Pancreas (tissue), 10 donors: ENCODE measurements around the gene ISCA2. TPM values are rescaled to one million over a fixed set of nuclear protein-coding genes. Genes with fewer than 3 reads are reported as not detected.

Experiments
- ATAC-seq, 4 donors: fragments of 200-7000 bp; cut with Tn5 transposase; one replicate each; pipeline versions ENCODE4 v1.8.0 to v1.9.1; 2020; ENCODE audit warnings: mild to moderate bottlenecking in 4 of 4, moderate library complexity in 4 of 4
- DNase-seq, 6 donors: peaks; one replicate each; pipeline ENCODE4 v3.0.0-alpha.2; 2020
- FAIRE-seq: peaks from 2 replicates; lab custom pipeline; 2012; peaks lifted over from hg19 to GRCh38; lab: Jason Lieb, UNC
- H3K27ac ChIP-seq, 4 donors: fragments of 200-600 bp; sonication (generic); 1 replicate in 3 of 4; 2 replicates in 1 of 4; pipeline versions ENCODE4 v1.5.0 to v1.8.0; 2020
- H3K27me3 ChIP-seq, 4 donors: fragments of 200-600 bp; one replicate each; pipeline ENCODE4 v1.8.0; 2021
- H3K36me3 ChIP-seq, 3 donors: fragments of 200-600 bp; sonication (generic) in 1 of 3; one replicate each; pipeline versions ENCODE4 v1.5.0 to v1.8.0; 2020 to 2021
- H3K4me1 ChIP-seq, 3 donors: fragments of 200-600 bp; one replicate each; pipeline ENCODE4 v1.8.0; 2021
- H3K4me3 ChIP-seq, 4 donors: fragments of 200-600 bp; sonication (generic) in 2 of 4; one replicate each; pipeline versions ENCODE4 v1.5.0 to v1.8.0; 2020 to 2021
- H3K9me3 ChIP-seq, 4 donors: fragments of 200-600 bp; one replicate each; pipeline ENCODE4 v1.8.0; 2021
- WGBS, 2 donors: extraction: QIAGEN DNeasy Blood & Tissue Kit; methylation state at CpG; one replicate each; pipeline ENCODE4 v1.1.7; 2013; 5-methylcytosine and 5-hydroxymethylcytosine counted together
- intact Hi-C, 3 donors: fragments of 100-400 bp; cut with DNase I; formaldehyde crosslinking; loops; one replicate each; pipeline versions ENCODE4 v1.11.1 to v1.14.2; 2022
- polyA plus RNA-seq, 2 donors: library from polyadenylated mRNA; stranded (reverse); fragments of 200-250 nt; gene quantifications; one replicate each; pipeline ENCODE4 v1.2.3, GENCODE V29; 2013
- total RNA-seq, 6 donors: library from RNA; stranded (reverse); fragmentation: NEBNext Ultra II Directional in 4 of 6; extraction: Animal tissue kit (Norgen Biotek cat#: 25700) in 4 of 6; gene quantifications; one replicate each; pipeline versions ENCODE4 v1.2.1 to v1.2.4, GENCODE V29; 2021 to 2023
- TF ChIP-seq, protein P1 (sequence below), 4 donors: fragments of 200-600 bp; sonication (generic) in 3 of 4; IDR thresholded peaks; one replicate each; pipeline versions ENCODE4 v1.5.0 to v1.8.0; 2021; ENCODE audit warnings: antibody characterized with exemption in 4 of 4
- donor health status: healthy with polysubstance abuse.
- donor health status: DM: no; HTN: no; CAD: no; lungs with moderate emphysema.
- donor health status: DM: no; HTN: no; CAD: no.
- donor health status: control.
- donor health status: control.
- donor health status: Bipolar disorder and iron deficiency.
- donor health status: DM: yes; HTN: yes; CAD: no.
- donor health status: DM: no; HTN: no; CAD: no.
- donor health status: DM: no; HTN: no; CAD: no.
- donor health status: DM: yes; HTN: yes; CAD: no.

The ISCA2 gene
- total and polyA plus RNA-seq, 8 donors = 7.7 to 23.4 (median 10.0) TPM

DNA sequence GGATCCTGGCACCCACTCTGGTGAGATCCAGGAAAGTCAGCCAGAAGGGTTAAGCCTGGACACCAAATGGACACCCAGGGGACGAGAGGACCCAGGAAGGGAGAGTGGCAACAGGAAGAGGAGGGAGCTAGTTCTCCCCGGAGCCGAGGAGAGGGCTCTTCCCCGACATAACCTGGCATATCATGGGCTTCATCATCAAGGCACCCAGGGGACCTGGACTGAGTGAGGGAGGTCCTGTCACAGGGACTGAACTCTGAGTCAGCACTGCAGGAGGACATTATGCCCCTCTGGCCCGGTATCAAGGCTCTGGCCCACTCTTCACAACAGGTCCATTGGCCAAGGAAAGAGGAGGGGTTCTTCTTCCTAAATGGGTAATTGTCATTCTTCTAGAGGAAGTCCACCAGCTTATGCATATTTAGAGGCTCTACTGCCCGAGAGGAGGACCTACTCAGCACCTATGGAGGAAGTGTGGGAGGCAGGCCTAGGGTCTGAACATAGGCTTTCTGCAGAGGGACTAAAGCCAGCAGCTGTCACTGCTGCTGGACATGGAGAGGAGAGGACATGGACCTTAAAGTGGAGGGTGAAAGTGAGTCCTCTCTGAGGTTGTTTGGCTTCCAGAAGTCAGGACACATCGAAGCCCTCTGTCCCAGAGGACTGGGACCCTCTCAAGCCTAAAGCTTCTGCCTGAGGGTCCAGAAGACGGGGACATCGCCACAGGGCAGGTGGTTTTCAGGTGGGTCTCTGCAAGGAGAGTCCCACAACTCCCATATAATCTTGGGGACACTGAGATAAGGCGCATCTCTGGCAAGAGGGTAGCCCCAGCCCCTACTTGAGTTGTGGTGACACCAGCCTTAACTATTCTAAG, 18.6 kb downstream of the ISCA2 start:
- no peaks in the 10 kb centered on the region for H3K36me3 ChIP-seq
- TF ChIP-seq, protein P1, sequence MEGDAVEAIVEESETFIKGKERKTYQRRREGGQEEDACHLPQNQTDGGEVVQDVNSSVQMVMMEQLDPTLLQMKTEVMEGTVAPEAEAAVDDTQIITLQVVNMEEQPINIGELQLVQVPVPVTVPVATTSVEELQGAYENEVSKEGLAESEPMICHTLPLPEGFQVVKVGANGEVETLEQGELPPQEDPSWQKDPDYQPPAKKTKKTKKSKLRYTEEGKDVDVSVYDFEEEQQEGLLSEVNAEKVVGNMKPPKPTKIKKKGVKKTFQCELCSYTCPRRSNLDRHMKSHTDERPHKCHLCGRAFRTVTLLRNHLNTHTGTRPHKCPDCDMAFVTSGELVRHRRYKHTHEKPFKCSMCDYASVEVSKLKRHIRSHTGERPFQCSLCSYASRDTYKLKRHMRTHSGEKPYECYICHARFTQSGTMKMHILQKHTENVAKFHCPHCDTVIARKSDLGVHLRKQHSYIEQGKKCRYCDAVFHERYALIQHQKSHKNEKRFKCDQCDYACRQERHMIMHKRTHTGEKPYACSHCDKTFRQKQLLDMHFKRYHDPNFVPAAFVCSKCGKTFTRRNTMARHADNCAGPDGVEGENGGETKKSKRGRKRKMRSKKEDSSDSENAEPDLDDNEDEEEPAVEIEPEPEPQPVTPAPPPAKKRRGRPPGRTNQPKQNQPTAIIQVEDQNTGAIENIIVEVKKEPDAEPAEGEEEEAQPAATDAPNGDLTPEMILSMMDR (IDR thresholded peaks at IDR 0.05) = no peak
- no peak overlapping the region for H3K4me3 ChIP-seq
- ATAC-seq (no peak), FAIRE-seq (no peak), DNase-seq (peak in 1 of 6 donors; percentile 17)
- no peak overlapping the region for H3K27ac ChIP-seq
- 80 to 81% methylated on average over 10 of the region's 10 CpGs for WGBS, 2 donors
- H3K4me1 ChIP-seq = no peaks in the 10 kb centered on the region
- no peaks in the 10 kb centered on the region for H3K9me3 ChIP-seq
- H3K27me3 ChIP-seq = no peaks in the 10 kb centered on the region
- intact Hi-C loops = no loop called here

DNA sequence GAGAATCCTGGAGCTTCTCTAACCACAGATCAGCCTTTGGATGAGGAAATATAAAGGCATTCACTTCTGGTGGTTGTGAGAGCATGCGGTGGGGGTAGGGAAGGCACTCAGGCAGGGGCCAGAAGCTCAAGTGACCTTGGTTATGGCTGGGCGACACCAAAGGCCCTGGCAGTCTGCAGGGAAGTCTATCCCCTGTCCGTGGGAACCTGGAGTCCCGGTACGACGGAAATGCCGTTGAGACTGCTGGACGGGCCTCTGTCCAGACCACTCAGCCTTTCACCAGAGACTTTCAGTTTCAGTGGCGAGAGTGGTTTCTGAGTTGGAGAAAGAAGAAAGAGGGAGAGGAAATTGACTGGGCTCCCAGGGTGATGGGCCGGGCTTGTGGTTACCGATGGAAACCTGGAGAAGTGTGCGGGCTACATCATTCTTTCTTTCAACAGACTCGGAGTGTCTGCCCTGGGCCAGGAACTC, 20.9 kb downstream of the ISCA2 start:
- DNase-seq (peak in 1 of 6 donors; percentile 52), FAIRE-seq (no peak), ATAC-seq (peak in 3 of 4 donors; percentile 22 to 65 (median 61))
- WGBS, 2 donors = 63 to 74% methylated on average over 13 of the region's 13 CpGs
- intact Hi-C loops = no loop called here
- Histone ChIP-seq H3K9me3 (no peaks in the 10 kb centered on the region), H3K4me1 (no peaks in the 10 kb centered on the region), H3K27ac (peak overlapping the region in 1 of 4 donors; percentile 5), H3K4me3 (no peak overlapping the region), H3K27me3 (no peaks in the 10 kb centered on the region), H3K36me3 (no peaks in the 10 kb centered on the region)
- TF ChIP-seq, protein P1 (IDR thresholded peaks at IDR 0.05) = no peak

DNA sequence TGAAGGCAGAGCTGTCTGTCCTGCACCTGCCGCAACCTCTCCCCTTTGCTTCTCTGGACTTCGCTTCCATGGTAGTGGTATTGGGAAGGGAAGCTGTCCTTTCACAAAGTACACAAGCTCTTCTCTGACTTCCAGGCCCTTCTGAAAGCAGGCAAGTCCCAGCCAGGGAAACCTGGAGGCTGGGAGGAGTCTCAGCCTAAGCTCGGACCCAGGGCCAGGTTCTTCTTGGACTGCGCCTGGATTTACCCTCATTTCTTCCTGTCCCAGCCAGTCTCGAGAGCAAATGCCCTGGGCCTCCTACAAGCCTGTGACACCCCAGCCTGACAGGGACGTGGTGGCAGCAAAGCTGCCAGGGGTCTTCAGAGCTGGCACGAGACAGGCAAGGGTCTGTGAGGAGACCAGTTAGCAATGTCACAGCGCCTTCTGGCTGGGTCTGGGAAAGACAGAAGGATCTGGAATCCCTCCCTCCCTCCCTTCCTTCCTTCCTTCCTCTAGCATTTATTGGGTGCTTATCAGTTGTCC, 22.4 kb downstream of the ISCA2 start:
- no peaks in the 10 kb centered on the region for H3K9me3 ChIP-seq
- TF ChIP-seq, protein P1 (IDR thresholded peaks at IDR 0.05) = no peak
- no peaks in the 10 kb centered on the region for H3K4me1 ChIP-seq
- peak in 1 of 6 donors; percentile 28 for DNase-seq
- no peak for ATAC-seq
- no peak overlapping the region for H3K27ac ChIP-seq
- intact Hi-C loops = no loop called here
- FAIRE-seq = no peak
- no peak overlapping the region for H3K4me3 ChIP-seq
- WGBS, 2 donors = 88 to 93% methylated on average over 8 of the region's 8 CpGs
- H3K27me3 ChIP-seq = no peaks in the 10 kb centered on the region
- H3K36me3 ChIP-seq = no peaks in the 10 kb centered on the region

DNA sequence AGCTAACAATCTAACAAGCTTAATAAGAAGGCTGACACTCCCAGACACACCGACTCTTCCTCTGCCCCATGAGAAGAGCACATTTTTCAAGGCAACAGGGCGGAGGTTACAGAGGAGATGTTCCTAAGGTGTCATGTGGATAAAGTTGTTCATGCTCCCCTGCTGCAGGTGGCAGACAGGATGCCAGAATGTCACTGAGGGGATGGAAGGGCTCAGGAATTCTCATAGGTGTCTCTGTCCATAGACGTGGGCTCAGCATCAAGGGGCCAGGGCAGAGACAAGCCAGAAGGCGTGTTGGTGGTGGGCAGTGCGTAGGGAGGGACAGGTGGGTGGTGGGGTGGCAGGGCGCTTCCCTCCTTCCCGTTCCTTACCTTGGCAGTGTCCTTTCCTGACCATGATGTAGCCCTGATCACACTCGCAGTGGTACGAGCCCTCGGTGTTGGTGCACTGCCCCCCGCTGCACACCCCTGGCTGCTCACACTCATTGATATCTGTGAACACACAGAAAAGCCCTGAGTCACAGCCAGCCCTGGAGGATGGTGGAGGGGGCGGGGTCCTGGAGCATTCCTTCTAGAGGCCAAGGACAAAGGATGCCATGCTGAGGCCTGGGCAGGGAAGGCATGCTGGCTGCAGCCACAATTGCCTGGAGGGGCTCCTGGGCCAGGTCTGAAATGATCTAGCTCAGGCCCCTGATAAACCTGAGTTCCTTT, 23.0 kb downstream of the ISCA2 start:
- TF ChIP-seq, protein P1 (IDR thresholded peaks at IDR 0.05) = no peak
- H3K4me1 ChIP-seq = no peaks in the 10 kb centered on the region
- ATAC-seq = no peak
- DNase-seq = peak in 1 of 6 donors; percentile 22
- H3K27ac ChIP-seq = no peak overlapping the region
- no peaks in the 10 kb centered on the region for H3K9me3 ChIP-seq
- intact Hi-C loops = no loop called here
- FAIRE-seq = no peak
- H3K4me3 ChIP-seq = no peak overlapping the region
- no peaks in the 10 kb centered on the region for H3K36me3 ChIP-seq
- no peaks in the 10 kb centered on the region for H3K27me3 ChIP-seq
- 90 to 97% methylated on average over 10 to 12 of the region's 12 CpGs for WGBS, 2 donors
